OCI-LY1 (cell line): ENCODE results near the gene EVA1A.

Experiments used
- EZH2 ChIP-seq: fragments of 200-600 bp; sonication (generic), shearing (Covaris generic); IDR thresholded peaks from 2 replicates; pipeline ENCODE4 v1.8.0; 2017; ENCODE audit warnings: borderline replicate concordance, mixed run types, mild to moderate bottlenecking, antibody characterized with exemption, low read length, moderate library complexity, mixed read lengths
- TF ChIP-seq, protein P1 (sequence below): fragments of 200-600 bp; sonication (generic), shearing (Covaris generic); IDR thresholded peaks from 2 replicates; pipeline ENCODE4 v1.5.1; 2017; ENCODE audit warnings: mild to moderate bottlenecking, antibody characterized with exemption, low read length, moderate library complexity, mixed read lengths

DNA sequence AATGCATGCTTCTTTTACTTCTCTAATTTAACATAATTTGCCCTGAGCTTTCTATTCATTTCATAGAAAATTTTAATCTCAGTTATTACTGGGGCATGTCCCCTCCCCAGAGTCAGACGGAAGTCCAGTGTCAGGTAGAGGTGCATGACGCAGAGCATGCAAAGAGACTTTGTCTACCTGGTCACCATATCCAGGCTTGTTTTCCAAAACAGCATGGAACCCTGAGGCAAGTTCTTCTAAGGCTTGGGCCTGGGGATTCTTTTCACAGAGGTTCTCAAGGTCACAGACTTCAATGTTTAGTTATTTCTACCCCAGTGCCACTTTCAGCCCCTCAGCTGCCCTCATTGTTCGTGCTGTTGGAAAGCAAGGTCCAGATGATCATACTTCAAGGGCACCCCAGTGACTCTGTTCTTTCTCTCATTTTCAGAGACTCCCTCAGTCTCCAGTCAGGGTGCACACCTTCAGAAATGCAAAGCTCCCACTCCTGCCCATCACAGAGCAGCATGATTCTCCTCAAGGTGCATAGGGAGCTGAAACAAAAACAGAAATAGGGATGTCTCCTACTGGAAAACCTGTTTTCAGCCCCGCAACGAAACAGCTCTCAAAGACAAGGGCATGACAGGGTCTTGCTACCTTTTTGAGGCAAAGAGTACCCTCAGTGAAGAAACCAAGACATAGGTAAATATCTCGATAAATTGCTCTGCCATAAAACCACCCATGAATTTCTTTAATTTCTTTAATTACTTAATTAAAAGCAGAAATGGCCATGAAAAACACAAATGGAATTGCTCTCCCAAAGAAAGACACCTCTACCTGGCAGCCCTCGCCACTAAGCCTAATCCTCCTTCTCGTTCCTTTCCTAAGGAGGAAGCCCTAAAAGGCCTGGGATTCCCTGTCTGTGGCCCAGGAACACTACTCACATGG is 9.5 kb upstream of the EVA1A start:
- TF ChIP-seq, protein P1, sequence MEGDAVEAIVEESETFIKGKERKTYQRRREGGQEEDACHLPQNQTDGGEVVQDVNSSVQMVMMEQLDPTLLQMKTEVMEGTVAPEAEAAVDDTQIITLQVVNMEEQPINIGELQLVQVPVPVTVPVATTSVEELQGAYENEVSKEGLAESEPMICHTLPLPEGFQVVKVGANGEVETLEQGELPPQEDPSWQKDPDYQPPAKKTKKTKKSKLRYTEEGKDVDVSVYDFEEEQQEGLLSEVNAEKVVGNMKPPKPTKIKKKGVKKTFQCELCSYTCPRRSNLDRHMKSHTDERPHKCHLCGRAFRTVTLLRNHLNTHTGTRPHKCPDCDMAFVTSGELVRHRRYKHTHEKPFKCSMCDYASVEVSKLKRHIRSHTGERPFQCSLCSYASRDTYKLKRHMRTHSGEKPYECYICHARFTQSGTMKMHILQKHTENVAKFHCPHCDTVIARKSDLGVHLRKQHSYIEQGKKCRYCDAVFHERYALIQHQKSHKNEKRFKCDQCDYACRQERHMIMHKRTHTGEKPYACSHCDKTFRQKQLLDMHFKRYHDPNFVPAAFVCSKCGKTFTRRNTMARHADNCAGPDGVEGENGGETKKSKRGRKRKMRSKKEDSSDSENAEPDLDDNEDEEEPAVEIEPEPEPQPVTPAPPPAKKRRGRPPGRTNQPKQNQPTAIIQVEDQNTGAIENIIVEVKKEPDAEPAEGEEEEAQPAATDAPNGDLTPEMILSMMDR, result no peak
- no peak for TF ChIP-seq EZH2
